GM18502 (cell line): ENCODE measurements around the gene ARL8B.

Experiments used
- ATAC-seq: cut with Tn5 transposase; IDR thresholded peaks from one replicate; pipeline ENCODE4 v1.9.1; 2021; ENCODE audit warnings: mild to moderate bottlenecking; ENCODE audit not compliant: unreplicated experiment, poor library complexity

The ARL8B gene

DNA sequence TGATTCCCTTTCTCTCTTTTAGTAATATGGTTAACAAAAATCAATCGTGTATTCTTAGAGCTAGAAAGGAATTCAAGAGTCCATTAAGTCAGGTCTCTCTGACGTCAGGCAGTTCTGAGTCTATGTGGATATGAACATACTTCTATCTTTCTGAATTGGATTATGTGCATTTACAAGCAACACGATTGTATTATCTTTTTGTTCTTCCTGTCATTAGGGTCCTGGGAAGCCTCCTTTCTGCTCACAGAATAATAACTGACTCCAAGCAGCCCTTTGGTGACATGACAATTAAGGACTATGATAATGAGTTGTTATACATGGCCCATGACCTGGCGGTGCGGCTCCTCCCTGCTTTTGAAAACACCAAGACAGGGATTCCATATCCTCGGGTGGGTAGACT is 79.4 kb downstream of the ARL8B start:
- ATAC-seq, result no peak

DNA sequence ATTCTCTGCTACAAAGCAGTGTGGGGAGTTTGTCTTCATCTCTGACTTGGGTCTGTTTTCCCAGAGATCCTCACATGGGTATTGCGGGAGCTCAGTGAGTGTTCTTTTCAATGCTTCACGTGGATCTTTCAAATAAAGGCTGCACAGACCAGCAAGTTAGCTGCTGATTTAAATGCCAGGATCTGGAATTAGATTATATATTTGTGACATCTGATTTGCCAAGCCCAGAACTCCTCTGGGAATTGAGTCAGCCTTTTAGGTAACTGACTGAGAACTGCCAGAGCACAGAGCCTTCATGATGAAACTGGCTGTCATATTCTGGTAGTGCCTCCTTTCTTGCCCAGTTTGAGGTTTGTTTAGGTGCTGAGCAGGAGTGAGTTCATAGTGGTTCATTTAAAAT is 80.1 kb downstream of the ARL8B start:
- ATAC-seq, result no peak

DNA sequence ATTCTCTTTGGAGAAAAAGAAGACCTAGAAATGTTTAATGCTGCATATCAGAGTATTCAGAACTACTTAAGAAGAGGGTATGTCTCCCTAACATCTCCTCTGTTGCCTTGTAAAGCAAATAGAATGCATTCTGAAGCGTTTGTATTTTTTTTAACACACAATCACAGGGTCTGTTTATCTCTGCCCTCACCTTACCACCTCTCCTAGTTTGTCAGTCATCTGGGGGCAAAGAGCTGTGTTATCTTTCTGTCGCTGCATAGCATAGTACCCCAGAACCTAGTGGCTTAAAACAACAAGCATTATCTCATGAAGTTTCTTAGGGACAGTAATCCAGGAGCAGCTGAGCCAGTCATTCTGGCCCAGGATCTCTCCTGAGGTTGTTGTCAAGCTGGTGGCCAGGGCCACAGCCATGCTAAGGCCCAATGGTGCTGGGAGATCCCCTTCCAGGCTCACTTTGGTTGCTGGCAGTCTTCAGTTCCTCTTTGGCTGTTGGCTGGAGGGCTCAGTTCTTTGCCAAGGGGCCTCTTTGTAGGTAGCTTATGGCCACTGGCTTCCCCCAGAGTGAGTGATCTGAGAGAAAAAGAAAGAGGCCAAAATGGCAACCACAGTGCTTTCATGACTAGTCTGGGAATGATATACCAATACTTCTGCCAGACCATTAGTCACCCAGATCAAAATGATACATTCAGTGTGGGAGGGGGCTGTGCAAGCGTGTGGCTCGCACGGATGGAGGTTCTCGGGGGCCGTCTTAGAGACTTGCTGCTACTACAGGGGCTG is 83.3 kb downstream of the ARL8B start:
- peak; percentile 100 for ATAC-seq

DNA sequence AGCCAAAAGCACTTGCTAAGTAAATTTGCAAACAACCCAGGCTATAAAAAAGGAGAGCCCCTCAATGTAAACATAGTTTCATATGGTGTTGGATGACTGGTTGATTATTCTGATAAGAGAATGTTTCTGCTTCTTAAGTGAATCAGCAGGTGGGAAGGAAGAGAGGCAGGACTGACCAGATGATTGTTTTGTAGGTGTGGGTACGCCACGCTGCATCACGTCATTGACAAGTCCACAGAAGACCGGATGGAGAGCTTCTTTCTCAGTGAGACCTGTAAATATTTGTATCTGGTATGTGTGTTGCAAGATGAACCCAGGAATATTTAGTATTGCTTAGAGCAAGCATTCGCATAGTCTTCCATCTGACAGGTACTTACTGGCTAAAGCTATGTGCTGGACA is 88.8 kb downstream of the ARL8B start:
- ATAC-seq, result no peak

DNA sequence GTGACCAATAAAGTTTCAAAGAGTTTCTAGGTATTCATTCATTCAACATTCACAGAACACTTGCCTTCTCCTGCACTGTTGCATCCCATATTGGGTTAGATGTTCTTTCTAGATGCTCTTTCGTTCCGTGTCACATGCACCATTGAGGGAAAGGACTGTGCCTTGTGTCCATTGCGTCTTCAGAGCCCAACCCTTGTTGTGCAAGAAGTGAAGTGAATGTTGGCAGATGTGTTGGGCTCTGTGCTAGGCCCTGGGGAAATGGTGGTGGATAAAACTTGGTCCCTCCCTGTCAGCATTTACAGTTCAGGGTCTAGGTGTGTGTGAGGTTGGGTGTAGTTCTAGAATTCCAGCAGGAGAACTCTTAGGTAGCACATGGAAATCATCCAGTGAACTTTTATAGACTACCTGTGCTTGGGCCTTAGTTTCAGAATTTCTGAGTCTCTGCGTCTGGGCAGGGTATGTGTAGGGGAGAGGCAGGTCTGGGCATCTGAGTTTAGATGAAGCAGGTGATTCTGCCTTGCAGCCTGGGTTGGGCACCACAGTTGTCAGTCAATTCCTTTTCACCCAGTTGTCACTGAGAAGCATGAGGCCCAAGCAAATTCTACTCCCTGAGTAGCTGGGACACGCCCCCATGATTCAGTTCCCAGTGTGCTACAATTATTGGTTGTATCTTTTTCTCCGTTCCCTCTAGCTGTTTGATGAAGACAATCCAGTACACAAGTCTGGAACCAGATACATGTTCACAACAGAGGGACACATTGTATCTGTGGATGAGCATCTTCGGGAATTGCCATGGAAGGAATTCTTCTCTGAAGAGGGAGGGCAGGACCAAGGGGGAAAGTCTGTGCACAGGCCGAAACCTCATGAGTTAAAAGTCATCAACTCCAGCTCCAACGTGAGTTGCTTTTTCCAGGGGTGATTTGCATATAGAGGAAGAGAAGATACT is 90.8 kb downstream of the ARL8B start:
- ATAC-seq, result no peak

DNA sequence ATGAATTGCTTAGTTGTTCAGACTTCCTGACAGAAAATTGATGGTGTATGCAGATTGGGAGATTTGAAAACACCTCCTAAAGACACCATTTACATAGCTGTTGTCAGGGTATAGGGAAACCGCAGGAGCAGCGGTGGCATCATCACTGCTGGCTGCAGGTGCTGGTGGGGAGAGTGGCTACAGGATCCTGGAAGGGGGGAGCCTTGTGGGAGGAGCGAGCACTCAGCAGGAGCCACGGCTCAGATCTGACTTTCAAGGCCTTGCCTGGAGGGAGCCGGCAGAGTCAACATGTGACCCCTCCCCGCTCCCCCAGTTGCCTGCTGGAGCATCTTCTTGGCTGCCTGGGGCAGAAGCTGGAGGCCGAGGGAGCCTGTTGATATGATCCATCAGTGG is 91.5 kb downstream of the ARL8B start:
- no peak for ATAC-seq

DNA sequence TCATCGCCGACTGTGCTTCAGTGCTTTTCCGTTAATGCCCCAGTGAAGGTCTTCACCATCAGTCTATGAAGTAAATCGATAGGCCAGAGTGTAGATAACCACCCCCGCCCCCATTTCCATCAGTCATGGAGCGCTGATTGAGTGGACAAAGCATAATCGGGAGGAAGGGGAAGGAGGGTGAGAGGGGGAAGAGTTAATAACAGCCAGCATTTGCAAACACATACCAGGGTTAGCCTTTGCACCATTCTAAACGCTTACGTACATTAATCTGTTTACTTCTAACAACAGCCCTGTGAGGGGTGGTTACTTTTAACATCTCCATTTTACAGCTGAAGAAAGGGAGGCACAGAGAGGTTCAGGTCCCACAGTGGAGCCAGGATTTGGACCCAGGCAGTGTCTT is 92.3 kb downstream of the ARL8B start:
- no peak for ATAC-seq

DNA sequence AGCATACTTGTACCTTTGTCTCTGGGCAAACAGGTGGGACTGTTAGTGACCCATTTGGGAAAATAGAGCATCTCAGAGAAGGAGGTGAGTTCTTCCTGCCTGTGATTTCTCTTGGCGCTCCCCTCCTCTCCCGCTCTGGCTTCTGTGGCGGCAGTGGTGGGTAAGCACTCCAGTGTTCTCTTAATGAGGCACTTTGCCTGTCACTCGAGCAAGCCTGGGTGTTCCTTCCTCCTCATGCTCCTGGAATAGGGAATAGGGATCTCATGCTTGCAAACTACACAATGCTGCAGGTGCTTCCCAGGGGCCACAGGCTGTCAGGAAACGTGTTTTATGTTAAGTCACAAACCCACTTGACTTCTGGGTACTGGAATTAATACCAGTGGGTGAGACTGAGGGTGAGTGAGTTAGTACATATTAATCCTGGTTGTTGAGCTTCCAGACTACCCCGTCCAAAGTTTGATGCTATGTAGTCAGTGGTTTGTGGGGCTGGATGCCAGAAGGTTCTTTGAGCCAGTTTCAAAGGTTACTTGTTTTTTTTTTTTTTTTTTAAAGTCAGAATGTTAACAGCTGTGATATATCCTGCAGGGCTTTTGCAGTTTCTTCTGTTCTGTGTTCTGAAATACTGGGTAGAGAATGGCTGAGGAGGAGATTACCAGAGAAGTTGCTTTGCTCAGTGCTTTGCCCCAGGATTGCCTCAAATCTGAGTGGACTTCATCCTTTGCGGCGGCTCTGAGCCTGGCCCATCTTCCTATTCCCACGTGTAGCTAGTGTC is 95.9 kb downstream of the ARL8B start:
- no peak for ATAC-seq

DNA sequence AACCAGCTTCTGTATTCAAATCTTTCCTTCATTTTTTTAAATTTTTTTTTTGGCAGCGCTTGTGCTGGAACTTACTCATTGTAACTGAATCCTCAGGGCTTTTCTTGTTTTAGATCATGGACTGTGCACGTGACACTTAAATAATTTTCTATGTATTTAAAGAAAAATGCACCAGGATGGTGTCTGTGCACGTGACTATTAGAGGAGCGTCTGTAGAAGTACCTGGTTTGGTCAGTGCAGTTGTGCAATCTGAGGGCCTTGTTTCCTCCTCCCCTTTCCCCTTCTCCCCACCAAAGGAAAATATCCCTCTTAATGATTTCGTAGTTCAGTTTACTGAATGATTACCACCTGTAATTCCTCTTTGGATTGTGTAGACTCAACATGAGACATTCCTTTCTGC is 96.7 kb downstream of the ARL8B start:
- no peak for ATAC-seq

DNA sequence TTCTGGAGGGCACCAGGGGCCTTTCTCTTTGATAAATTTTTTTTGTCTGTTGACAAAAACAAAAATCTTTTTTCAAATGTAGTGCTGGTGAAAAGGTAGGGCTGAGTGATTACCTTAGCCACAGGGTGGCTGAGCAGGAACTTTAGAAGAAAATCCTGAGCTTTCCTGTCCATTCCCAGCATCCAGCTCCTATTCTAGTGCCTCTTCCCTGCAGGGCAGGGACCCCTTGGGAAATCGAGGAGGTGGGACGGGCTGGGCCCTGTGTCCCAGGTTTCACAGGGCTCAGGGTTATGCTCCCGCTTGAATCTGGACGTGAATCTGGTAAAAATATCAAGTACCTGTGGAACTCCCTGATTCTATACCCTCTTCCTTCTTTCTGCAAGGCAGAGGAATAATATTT is 97.1 kb downstream of the ARL8B start:
- no peak for ATAC-seq

DNA sequence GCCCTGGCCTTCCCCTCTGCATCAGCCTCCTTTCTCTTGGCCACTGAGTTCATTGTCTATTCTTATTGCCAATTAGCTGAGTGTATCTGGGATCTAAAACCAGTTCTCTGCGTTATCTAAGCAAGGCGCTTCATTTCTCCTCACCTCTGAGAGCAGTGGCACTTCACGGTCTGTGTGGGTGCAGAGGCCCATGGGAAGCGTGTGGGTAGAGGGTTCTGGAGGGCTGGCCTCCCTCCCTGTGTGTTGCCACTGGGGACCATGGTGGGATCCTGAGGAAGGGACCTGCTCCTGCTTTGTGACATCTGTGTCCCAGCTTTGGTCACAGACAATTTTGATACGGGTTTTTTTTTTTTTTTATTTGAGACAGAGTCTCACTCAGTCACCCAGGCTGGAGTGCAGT is 98.1 kb downstream of the ARL8B start:
- ATAC-seq, result no peak

DNA sequence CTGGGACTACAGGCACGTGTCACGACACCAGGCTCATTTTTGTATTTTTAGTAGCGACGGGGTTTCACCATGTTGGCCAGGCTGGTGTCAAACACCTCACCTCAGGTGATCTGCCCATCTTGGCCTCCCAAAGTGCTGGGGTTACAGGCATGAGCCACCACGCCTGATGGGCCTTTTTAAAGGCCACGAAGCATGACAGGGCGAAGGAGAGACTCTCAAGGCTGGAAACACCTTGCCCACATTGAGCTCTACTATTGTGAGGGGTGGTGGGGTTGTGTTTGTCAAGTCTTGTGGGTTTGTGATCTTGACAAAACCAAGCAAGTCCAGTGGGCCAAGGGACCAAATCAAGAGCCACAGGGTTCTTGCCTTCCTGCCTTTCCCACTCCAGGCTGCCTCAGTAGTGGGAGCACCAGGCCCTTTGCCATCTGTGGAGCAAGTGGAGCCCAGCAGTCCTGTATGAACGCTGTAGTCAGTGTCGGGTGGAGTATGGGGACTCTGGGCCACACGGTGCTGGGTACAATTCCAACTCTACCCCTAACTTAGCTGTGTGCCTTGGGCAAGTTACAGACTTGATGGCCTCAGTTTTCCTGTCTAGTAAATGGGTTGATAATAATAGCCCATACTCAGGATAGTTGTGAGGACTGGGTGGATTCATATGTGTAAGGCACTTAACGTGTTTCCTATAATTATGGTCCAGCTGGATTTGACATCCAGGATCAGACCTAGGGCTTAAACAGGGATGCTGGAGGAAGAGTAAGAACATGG is 98.8 kb downstream of the ARL8B start:
- no peak for ATAC-seq

DNA sequence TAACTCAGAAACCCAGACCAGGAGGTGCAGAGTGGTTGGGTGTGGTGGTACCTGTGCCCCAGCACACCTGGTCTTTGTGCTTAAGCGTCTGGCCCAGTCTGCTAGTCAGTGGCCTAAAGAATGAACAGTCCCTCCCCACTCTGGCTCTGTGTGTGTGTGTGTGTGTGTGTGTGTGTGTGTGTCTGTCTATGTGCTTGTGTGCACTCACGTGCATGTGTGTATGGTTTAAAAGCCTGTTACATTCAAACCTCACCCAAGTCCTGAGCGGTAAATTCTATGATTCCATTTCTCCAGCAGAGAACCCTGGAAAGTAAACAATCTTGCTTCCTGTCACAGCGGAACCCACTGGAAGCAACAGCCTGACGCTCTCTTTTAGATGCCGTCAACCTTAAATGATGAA is 99.6 kb downstream of the ARL8B start:
- no peak for ATAC-seq

DNA sequence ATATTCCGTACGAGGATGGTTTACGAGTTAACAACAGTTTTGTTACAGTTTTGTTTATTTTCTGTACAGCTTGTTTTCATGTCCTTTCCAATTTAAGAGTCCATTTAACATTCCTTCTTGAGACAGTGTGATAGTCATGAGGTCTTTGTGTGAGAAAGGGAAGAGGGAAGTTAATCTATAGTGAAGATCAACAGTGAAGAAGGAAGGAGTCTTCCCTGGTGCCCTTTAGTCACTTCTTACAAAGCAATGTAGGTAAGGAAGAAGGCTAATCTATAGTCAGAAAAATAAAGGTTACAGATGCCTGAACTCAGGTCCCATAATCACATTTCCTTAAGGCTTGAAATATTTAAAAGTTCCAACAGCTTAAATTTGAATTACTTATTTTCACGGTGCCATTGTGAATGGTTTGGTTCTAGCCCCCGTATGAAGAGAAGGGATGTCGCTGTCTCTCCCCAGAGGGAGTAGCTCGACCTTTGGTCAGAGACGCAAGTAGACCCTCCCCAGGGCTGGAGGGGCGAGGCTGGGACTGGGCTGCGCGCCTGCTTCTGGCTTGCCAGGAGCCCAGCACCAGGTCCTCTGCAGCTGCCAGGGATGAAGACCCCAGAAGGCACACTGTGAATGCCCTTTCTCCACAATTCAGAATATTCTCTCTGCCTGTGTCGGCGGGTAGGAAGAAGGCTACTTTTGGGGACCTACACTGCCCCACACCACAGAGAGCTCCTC is 100.4 kb downstream of the ARL8B start:
- ATAC-seq, result no peak

DNA sequence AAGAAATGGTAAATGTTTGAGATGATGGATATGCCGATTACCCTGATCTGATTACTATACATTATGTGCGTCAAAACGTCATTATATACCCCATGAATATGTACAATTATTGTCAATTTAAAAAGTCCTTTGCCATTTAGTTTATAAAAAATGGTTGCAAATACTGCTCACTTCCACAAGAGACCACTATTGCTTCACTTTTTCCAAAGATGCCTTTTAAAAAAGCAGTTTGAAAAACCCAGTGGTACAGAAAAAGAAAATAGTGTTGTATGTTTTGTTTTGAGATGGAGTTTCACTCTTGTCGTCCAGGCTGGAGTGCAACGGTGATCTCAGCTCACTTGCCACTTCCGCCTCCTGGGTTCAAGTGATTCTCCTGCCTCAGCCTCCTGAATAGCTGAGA is 104.7 kb downstream of the ARL8B start:
- peak; percentile 44 for ATAC-seq

DNA sequence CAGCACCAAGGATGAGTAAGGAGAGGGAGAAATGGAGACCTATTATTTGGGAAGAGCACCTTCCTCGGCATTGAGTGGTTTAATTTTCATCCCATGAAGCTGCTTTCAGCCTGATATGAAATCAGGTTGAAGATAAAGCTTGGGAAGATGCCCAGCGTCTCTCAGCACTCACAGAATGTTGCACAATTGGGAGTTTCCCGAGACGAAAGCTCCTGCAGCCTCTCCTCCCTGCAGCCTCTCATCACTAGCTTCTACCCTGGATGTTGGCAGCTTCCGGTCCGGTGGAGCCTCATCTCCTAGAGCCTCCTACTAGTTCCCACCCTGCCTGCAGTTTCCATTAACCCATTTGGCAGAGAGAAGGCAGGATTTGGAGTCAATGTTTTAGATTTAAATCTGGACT is 105.7 kb downstream of the ARL8B start:
- ATAC-seq, result no peak

DNA sequence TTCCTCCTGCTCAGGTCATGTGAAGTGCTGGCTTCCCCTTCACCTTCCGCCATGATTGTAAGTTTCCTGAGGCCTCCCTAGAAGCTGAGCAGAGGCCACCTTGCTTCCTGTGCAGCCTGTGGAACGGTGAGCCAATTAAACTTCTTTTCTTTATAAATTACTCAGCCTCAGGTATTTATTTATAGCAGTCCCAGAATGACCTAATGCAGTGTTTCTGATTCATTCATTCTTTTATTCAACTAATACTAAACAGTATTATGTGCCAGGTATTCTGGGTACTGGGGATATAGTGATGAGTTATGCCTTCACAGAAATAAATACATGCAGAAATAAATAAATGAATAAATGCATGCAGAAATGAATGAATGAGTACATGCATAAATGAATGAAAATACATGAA is 107.3 kb downstream of the ARL8B start:
- ATAC-seq, result no peak
